Peyer's patch (tissue), 4 donors: Measurements from ENCODE around the gene FAM3C.

ENCODE experiments used
- POLR2A ChIP-seq, 2 donors: fragments of 450-650 bp; IDR thresholded peaks; one replicate each; pipeline ENCODE4 v1.5.1; 2017; ENCODE audit warnings: antibody characterized with exemption in 2 of 2, mild to moderate bottlenecking in 2 of 2, moderate library complexity in 2 of 2
- TF ChIP-seq, protein P1 (sequence below), 6 experiments: fragments of 450-650 bp in 4 of 6; fragments of 200-600 bp in 2 of 6; sonication (generic) in 1 of 6; IDR thresholded peaks; one replicate each; pipeline ENCODE4 v1.5.1; 2017 to 2019; ENCODE audit warnings: antibody characterized with exemption in 6 of 6, mild to moderate bottlenecking in 3 of 6, moderate library complexity in 1 of 6

DNA sequence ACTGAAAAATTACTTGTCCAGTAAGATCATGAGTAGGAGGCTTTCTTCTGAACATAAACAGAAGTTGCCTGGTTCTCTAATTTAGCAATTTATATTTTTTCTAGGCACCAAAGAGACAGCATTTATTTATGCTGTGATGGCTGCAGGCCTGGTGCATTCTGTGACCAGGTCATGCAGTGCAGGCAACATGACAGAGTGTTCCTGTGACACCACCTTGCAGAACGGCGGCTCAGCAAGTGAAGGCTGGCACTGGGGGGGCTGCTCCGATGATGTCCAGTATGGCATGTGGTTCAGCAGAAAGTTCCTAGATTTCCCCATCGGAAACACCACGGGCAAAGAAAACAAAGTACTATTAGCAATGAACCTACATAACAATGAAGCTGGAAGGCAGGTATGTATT, 64.5 kb downstream of the FAM3C start:
- TF ChIP-seq, protein P1, sequence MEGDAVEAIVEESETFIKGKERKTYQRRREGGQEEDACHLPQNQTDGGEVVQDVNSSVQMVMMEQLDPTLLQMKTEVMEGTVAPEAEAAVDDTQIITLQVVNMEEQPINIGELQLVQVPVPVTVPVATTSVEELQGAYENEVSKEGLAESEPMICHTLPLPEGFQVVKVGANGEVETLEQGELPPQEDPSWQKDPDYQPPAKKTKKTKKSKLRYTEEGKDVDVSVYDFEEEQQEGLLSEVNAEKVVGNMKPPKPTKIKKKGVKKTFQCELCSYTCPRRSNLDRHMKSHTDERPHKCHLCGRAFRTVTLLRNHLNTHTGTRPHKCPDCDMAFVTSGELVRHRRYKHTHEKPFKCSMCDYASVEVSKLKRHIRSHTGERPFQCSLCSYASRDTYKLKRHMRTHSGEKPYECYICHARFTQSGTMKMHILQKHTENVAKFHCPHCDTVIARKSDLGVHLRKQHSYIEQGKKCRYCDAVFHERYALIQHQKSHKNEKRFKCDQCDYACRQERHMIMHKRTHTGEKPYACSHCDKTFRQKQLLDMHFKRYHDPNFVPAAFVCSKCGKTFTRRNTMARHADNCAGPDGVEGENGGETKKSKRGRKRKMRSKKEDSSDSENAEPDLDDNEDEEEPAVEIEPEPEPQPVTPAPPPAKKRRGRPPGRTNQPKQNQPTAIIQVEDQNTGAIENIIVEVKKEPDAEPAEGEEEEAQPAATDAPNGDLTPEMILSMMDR (IDR thresholded peaks at IDR 0.05) = no peak
- TF ChIP-seq POLR2A (IDR thresholded peaks at IDR 0.05) = no peak
